Upper lobe of left lung (tissue), 4 donors: ENCODE results near the gene FCAMR.

Experiments used
- EP300 ChIP-seq, 4 donors: sonication (generic); formaldehyde crosslinking; IDR thresholded peaks; one replicate each; pipeline ENCODE4 v1.5.1; 2017; ENCODE audit warnings: antibody characterized with exemption in 4 of 4, control low read depth in 2 of 4
- POLR2A ChIP-seq, 4 donors: fragments of 450-650 bp; IDR thresholded peaks; one replicate each; pipeline ENCODE4 v1.5.1; 2016 to 2017; ENCODE audit warnings: antibody characterized with exemption in 4 of 4, mild to moderate bottlenecking in 2 of 4
- TF ChIP-seq, protein P1 (sequence below), 6 experiments: fragments of 450-650 bp in 4 of 6; fragments of 200-600 bp in 2 of 6; sonication (generic) in 2 of 6; IDR thresholded peaks; one replicate each; pipeline ENCODE4 v1.5.1; 2016 to 2019; ENCODE audit warnings: antibody characterized with exemption in 6 of 6

- TF ChIP-seq POLR2A (IDR thresholded peaks at IDR 0.05) (no peak), EP300 (IDR thresholded peaks at IDR 0.05) (no peak)
- TF ChIP-seq, protein P1, sequence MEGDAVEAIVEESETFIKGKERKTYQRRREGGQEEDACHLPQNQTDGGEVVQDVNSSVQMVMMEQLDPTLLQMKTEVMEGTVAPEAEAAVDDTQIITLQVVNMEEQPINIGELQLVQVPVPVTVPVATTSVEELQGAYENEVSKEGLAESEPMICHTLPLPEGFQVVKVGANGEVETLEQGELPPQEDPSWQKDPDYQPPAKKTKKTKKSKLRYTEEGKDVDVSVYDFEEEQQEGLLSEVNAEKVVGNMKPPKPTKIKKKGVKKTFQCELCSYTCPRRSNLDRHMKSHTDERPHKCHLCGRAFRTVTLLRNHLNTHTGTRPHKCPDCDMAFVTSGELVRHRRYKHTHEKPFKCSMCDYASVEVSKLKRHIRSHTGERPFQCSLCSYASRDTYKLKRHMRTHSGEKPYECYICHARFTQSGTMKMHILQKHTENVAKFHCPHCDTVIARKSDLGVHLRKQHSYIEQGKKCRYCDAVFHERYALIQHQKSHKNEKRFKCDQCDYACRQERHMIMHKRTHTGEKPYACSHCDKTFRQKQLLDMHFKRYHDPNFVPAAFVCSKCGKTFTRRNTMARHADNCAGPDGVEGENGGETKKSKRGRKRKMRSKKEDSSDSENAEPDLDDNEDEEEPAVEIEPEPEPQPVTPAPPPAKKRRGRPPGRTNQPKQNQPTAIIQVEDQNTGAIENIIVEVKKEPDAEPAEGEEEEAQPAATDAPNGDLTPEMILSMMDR (IDR thresholded peaks at IDR 0.05): no peak
Measured at GRCh38 chr1:207006083-207006482, 35.8 kb upstream of the FCAMR start.
